ENCODE measurements around the gene CLDN3. TPM values are rescaled to one million over a fixed set of nuclear protein-coding genes. Genes with fewer than 3 reads are reported as not detected.
"Not testable (repeated sequence)": the region's sequence is repeated elsewhere in the genome, so short reads cannot be mapped to it uniquely, and the experiment has no call there.

CLDN3 gene
- total RNA-seq, 4 donors from 2014 or later, result 55.3 to 944 (median 831) TPM

GRCh38 chr7:73728551-73728950 is 41.5 kb downstream of the CLDN3 start:
- Histone ChIP-seq H3K36me3 (no peaks in the 10 kb centered on the region), H3K4me3 (no peak overlapping the region), H3K27ac (no peak overlapping the region), H3K27me3 (no peaks in the 10 kb centered on the region), H3K9me3 (no peaks in the 10 kb centered on the region), H3K4me1 (no peaks in the 10 kb centered on the region)
- TF ChIP-seq CTCF (IDR thresholded peaks at IDR 0.05), result no peak
- no peak for TF ChIP-seq POLR2A (IDR thresholded peaks at IDR 0.05)
- DNase-seq, result no peak

- H3K36me3 ChIP-seq, result no peaks in the 10 kb centered on the region
- no peaks in the 10 kb centered on the region for H3K4me1 ChIP-seq
- TF ChIP-seq POLR2A (IDR thresholded peaks at IDR 0.05) (no peak), CTCF (IDR thresholded peaks at IDR 0.05) (no peak)
- no peak overlapping the region for H3K4me3 ChIP-seq
- no peaks in the 10 kb centered on the region for H3K27me3 ChIP-seq
- DNase-seq, result no peak
- H3K9me3 ChIP-seq, result no peaks in the 10 kb centered on the region
- H3K27ac ChIP-seq, result no peak overlapping the region
Observed at GRCh38 chr7:73727952-73728351, 42.1 kb downstream of the CLDN3 start.

- Histone ChIP-seq H3K4me3 (no peak overlapping the region), H3K36me3 (no peaks in the 10 kb centered on the region), H3K27me3 (no peaks in the 10 kb centered on the region), H3K27ac (no peak overlapping the region), H3K9me3 (no peaks in the 10 kb centered on the region), H3K4me1 (no peaks in the 10 kb centered on the region)
- no peak for TF ChIP-seq CTCF (IDR thresholded peaks at IDR 0.05)
- no peak for TF ChIP-seq POLR2A (IDR thresholded peaks at IDR 0.05)
- DNase-seq, result no peak
Observed at GRCh38 chr7:73726083-73726466, 44.0 kb downstream of the CLDN3 start.

GRCh38 chr7:73723813-73724212 is 46.3 kb downstream of the CLDN3 start:
- no peak for TF ChIP-seq POLR2A (IDR thresholded peaks at IDR 0.05)
- no peak for TF ChIP-seq CTCF (IDR thresholded peaks at IDR 0.05)
- Histone ChIP-seq H3K4me3 (no peak overlapping the region), H3K27me3 (no peaks in the 10 kb centered on the region), H3K4me1 (peaks cover 0 to 7% (median 3%) of the 10 kb centered on the region in 4 donors), H3K36me3 (no peaks in the 10 kb centered on the region), H3K9me3 (no peaks in the 10 kb centered on the region), H3K27ac (no peak overlapping the region)
- DNase-seq, result no peak

- no peaks in the 10 kb centered on the region for H3K9me3 ChIP-seq
- peaks cover 0 to 18% (median 11%) of the 10 kb centered on the region in 4 donors for H3K4me1 ChIP-seq
- no peak overlapping the region for H3K4me3 ChIP-seq
- no peaks in the 10 kb centered on the region for H3K27me3 ChIP-seq
- no peak overlapping the region for H3K27ac ChIP-seq
- TF ChIP-seq CTCF (IDR thresholded peaks at IDR 0.05), result no peak
- H3K36me3 ChIP-seq, result no peaks in the 10 kb centered on the region
- no peak for DNase-seq
Observed at GRCh38 chr7:73722785-73723184, 47.3 kb downstream of the CLDN3 start.

- H3K27me3 ChIP-seq, H3K27ac ChIP-seq, H3K9me3 ChIP-seq, H3K4me3 ChIP-seq, DNase-seq, H3K36me3 ChIP-seq: not testable (repeated sequence)
- peaks cover 0 to 24% (median 13%) of the 10 kb centered on the region in 4 donors for H3K4me1 ChIP-seq
Observed at GRCh38 chr7:73722182-73722581, 47.9 kb downstream of the CLDN3 start.

Data from Peyer's patch (tissue), 4 donors.